ENCODE data around the gene LHX3. TPM values are rescaled to one million over a fixed set of nuclear protein-coding genes. Genes with fewer than 3 reads are reported as not detected.

The LHX3 gene
- total and polyA plus RNA-seq, 2 donors (not counting 1 experiment from before 2014, with no cell fraction given): 0.07 to 0.30 TPM

DNA sequence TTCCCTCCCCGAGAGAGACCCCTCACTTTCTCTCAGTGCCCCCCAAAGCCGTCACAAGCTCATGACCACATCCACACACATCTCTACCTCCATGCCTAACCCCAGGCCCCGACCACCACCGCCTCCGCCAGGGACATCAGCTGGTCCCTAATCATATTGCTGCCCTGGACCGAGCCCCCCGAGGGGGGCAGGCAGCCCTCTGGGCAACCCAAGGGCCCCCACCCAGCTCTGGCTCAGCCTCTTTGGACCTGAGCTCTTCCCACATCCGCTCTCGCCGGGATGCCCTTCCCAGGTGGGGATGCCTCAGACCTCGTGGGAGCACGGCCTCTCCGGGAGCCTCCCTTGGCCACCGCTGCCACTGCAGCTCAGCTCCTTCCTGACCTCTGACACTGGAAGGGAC lies 18.5 kb downstream of the LHX3 start:
- Mint-ChIP-seq H3K27me3 (peaks cover 44% of the 10 kb centered on the region), H3K9me3 (ENCODE audit: insufficient read depth) (no peaks in the 10 kb centered on the region), H3K27ac (no peak overlapping the region), H3K4me3 (no peak overlapping the region), H3K4me1 (peaks cover 3% of the 10 kb centered on the region)
- Histone ChIP-seq H2AFZ (ENCODE audit: insufficient read depth, low read depth, low read length, poor library complexity, severe bottlenecking) (no peak overlapping the region), H3K79me2 (ENCODE audit: control insufficient read depth, insufficient read depth, low read length) (no peaks in the 10 kb centered on the region), H3K9ac (ENCODE audit: low read length) (no peak overlapping the region), H3K4me3 (ENCODE audit: control extremely low read depth in 1 of 5, extremely low read depth in 1 of 5, insufficient read depth in 1 of 5, low read depth in 2 of 5, low read length in 4 of 5) (no peak overlapping the region), H3K27me3 (replicated peaks in 1 of 4; ENCODE audit: control extremely low read depth in 1 of 4, control insufficient read depth in 3 of 4, insufficient read depth in 4 of 4, low read length in 3 of 4) (peaks cover 0 to 58% (median 11%) of the 10 kb centered on the region in 4 experiments), H3K4me1 (ENCODE audit: control insufficient read depth in 2 of 2, insufficient read depth in 2 of 2, low read length in 2 of 2) (peaks cover 0 to 3% of the 10 kb centered on the region in 2 donors), H4K20me1 (ENCODE audit: control insufficient read depth, insufficient read depth, low read length, poor library complexity, severe bottlenecking) (no peaks in the 10 kb centered on the region), H3K36me3 (replicated peaks in 1 of 2; ENCODE audit: control extremely low read depth in 1 of 2, control insufficient read depth in 1 of 2, extremely low read depth in 1 of 2, insufficient read depth in 2 of 2, low read length in 1 of 2) (no peaks in the 10 kb centered on the region), H3K4me2 (replicated peaks; ENCODE audit: low read depth, low read length, poor library complexity, severe bottlenecking) (no peak overlapping the region), H3K27ac (ENCODE audit: low read length in 2 of 2) (no peak overlapping the region), H3K9me3 (ENCODE audit: control extremely low read depth in 1 of 3, control insufficient read depth in 2 of 3, insufficient read depth in 1 of 3, low read length in 2 of 3) (peaks cover 0 to 10% (median 0%) of the 10 kb centered on the region in 3 donors)
- DNase-seq (no peak), ATAC-seq (ENCODE audit: low read depth) (no peak)
- WGBS (ENCODE audit: insufficient coverage): 71% methylated on average over 14 of the region's 14 CpGs
- intact Hi-C loops (cut with micrococcal nuclease): no loop called here
- no peak for TF ChIP-seq CTCF (IDR thresholded peaks at IDR 0.05)
- TF ChIP-seq EZH2 (IDR thresholded peaks at IDR 0.05; ENCODE audit: borderline replicate concordance, insufficient read depth, low read depth, low read length, poor library complexity, severe bottlenecking): no peak
- ChIA-PET CTCF (interaction anchor here (1.6 kb wide), 1 partner anchor 15 kb away, joined by 9 read pairs; no protein-coding TSS in a partner anchor), POLR2A (interaction anchor here (0.9 kb wide), 1 partner anchor 19 kb away, joined by 3 read pairs; no protein-coding TSS in a partner anchor)

- H3K4me1 Mint-ChIP-seq: no peaks in the 10 kb centered on the region
- no peak overlapping the region for H3K4me2 ChIP-seq (replicated peaks; ENCODE audit: low read depth, low read length, poor library complexity, severe bottlenecking)
- intact Hi-C loops (cut with micrococcal nuclease): no loop called here
- H3K4me3 Mint-ChIP-seq: no peak overlapping the region
- no peaks in the 10 kb centered on the region for H4K20me1 ChIP-seq (ENCODE audit: control insufficient read depth, insufficient read depth, low read length, poor library complexity, severe bottlenecking)
- peaks cover 0 to 6% (median 0%) of the 10 kb centered on the region in 3 donors for H3K9me3 ChIP-seq (ENCODE audit: control extremely low read depth in 1 of 3, control insufficient read depth in 2 of 3, insufficient read depth in 1 of 3, low read length in 2 of 3)
- ChIA-PET POLR2A (no interaction called here), CTCF (interaction anchor here (1.6 kb wide), 1 partner anchor 15 kb away, joined by 9 read pairs; no protein-coding TSS in a partner anchor)
- no peaks in the 10 kb centered on the region for H3K4me1 ChIP-seq (ENCODE audit: control insufficient read depth in 2 of 2, insufficient read depth in 2 of 2, low read length in 2 of 2)
- peaks cover 39% of the 10 kb centered on the region for H3K27me3 Mint-ChIP-seq
- TF ChIP-seq EZH2 (IDR thresholded peaks at IDR 0.05; ENCODE audit: borderline replicate concordance, insufficient read depth, low read depth, low read length, poor library complexity, severe bottlenecking) (no peak), CTCF (IDR thresholded peaks at IDR 0.05) (no peak)
- no peaks in the 10 kb centered on the region for H3K36me3 ChIP-seq (replicated peaks in 1 of 2; ENCODE audit: control extremely low read depth in 1 of 2, control insufficient read depth in 1 of 2, extremely low read depth in 1 of 2, insufficient read depth in 2 of 2, low read length in 1 of 2)
- no peaks in the 10 kb centered on the region for H3K9me3 Mint-ChIP-seq (ENCODE audit: insufficient read depth)
- no peak overlapping the region for H3K9ac ChIP-seq (ENCODE audit: low read length)
- DNase-seq (no peak), ATAC-seq (ENCODE audit: low read depth) (no peak)
- WGBS (ENCODE audit: insufficient coverage): 78% methylated on average over 32 of the region's 32 CpGs
- H2AFZ ChIP-seq (ENCODE audit: insufficient read depth, low read depth, low read length, poor library complexity, severe bottlenecking): no peak overlapping the region
- no peak overlapping the region for H3K27ac ChIP-seq (ENCODE audit: low read length in 2 of 2)
- peaks cover 0 to 52% (median 8%) of the 10 kb centered on the region in 4 experiments for H3K27me3 ChIP-seq (replicated peaks in 1 of 4; ENCODE audit: control extremely low read depth in 1 of 4, control insufficient read depth in 3 of 4, insufficient read depth in 4 of 4, low read length in 3 of 4)
- no peaks in the 10 kb centered on the region for H3K79me2 ChIP-seq (ENCODE audit: control insufficient read depth, insufficient read depth, low read length)
- H3K4me3 ChIP-seq (ENCODE audit: control extremely low read depth in 1 of 5, extremely low read depth in 1 of 5, insufficient read depth in 1 of 5, low read depth in 2 of 5, low read length in 4 of 5): no peak overlapping the region
- no peak overlapping the region for H3K27ac Mint-ChIP-seq
Measured at GRCh38 chr9:136185596-136186366, 19.1 kb downstream of the LHX3 start.

Measured in B cell (primary cell).